HG02571 (cell line): ENCODE data around the gene KRT6C.
"Not testable (repeated sequence)": the region's sequence is repeated elsewhere in the genome, so short reads cannot be mapped to it uniquely, and the experiment has no call there.

Experiments
- ATAC-seq: cut with Tn5 transposase; IDR thresholded peaks from one replicate; pipeline ENCODE4 v1.9.1; 2021; ENCODE audit warnings: mild to moderate bottlenecking, moderate library complexity; ENCODE audit not compliant: unreplicated experiment

The KRT6C gene

GRCh38 chr12:52500574-52500973 lies 27.0 kb upstream of the KRT6C start:
- not testable (repeated sequence) for ATAC-seq

DNA sequence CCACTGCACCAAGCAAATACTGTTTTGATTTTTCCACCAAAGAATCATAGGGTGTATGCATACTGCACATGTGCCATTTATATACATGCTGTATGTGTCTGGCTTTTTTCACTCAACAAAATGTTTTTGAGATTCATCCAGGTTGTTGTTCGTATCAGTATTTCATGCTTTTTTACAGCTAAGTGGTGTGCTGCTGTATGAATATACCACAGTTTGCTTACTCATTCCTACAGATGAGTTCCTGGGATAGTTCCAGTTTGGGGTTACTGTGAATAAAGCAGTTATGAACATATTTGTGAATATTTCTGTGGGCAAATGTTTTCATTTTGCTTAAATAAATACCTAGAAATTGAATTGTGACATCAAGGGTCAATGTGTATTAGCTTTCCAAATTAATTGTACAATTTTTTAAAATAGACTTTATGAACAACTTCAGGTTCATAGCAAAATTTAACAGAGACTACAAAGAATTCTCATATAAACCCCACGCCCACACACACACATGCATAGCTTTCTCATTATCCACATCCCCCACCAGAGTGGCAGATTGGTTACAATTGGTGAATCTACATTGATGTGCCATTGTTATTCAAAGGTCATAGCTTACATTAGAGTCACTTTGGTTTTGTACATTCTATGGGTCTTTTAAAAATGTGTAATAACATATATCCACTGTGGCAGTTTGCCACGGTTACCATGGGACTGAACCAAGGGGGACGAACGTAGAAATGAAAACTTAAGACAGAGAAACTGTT lies 26.4 kb upstream of the KRT6C start:
- no peak for ATAC-seq

DNA sequence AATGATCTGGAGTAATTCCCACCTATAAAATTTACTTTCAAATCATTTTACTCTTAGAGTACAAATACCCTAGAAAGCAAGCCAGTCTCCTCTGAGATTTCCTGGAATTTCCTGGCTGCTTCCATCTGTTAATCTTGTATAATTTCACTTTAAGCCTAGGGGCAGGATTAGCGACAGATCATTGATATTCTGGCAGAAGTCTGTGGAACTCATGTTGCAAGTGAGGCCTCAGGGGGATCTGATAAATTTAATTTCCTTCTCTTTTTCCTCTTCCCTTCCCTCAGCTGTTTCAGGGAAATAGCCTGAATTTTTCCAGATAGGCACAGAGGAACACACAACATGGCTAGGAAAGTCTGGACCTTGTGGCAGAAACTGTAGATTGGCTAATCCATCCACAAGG lies 25.3 kb upstream of the KRT6C start:
- no peak for ATAC-seq

GRCh38 chr12:52497975-52498374 lies 24.4 kb upstream of the KRT6C start:
- no peak for ATAC-seq

DNA sequence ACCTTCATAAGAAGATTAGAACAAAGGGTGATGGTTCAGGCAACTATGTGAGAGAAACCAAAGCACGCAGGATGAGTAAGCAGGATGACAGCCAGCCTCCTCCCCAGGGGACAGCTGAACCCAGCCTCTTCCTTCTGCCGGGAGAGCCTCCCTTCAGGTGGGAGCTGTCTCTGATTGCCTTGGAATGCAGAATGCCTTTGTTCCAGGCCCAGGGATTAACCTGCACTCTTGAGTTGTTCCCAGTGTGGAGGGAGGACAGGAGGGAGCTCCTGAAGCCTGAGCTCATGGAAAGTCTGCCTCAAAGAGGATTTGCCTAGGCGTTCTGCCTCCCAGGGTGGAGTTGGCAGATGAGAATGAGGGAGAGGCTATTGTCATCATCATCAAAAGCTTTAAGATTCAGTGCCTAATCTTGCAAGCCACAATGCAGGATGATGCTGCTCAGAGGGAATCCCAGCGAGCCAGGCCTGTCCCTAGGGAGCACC lies 23.0 kb upstream of the KRT6C start:
- no peak for ATAC-seq

DNA sequence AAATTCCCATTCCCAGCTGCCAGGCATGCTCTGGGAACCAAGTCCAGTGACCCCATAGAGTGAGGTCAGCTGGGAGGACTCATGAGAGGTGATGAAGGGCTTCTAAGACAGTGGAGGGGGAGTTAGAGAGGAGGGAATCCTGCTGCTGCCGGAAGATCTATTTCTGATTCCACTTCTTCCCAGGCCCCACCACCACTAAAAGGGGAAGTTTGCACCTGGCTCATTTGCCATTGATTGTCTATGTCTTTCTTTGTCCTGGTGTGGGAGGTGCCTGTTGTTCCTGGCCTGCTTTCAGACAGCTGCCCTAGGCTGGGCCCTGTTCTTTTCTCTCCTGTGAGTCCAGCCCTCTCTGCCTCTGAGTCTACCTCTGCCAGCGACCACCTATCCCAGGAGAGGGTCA lies 22.4 kb upstream of the KRT6C start:
- no peak for ATAC-seq

DNA sequence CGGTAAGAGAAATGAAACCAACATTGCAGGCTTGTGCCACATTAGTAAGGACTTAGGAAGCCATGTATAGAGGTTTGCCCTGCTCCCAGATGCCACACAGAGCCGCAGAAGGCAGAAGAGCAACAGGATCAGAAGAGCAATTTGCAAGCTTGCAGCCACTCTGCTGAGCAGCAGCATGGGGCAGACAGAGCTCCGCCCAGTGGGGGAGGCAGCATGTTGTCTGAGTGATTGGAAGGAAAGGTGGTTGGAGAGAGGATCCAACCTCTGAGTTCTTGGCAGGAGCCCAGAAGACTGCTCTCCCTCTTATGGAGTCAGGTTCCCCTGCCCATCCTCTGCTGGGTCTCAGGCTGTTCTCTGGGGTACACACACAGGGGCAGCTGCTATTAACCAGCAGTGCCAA lies 21.8 kb upstream of the KRT6C start:
- no peak for ATAC-seq

DNA sequence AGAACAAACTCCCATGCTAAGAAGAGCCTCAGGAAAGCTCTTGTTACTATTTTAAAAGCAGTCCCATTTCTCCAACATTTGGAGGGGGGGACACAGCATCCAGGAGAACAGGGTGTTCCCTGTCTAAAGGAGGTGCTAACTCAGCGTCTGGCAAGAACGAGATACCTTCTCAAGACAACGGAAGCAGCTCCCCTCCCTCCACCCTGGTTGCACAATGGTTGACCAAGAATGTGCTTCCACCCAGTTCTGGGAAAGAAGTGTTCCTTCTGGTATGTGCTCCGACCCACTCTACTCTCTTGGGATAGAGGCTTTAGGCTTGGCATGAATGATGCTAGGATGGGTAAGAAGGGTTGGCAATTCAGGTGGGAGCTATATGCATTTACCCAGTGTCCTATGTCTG lies 20.9 kb upstream of the KRT6C start:
- ATAC-seq, result no peak

DNA sequence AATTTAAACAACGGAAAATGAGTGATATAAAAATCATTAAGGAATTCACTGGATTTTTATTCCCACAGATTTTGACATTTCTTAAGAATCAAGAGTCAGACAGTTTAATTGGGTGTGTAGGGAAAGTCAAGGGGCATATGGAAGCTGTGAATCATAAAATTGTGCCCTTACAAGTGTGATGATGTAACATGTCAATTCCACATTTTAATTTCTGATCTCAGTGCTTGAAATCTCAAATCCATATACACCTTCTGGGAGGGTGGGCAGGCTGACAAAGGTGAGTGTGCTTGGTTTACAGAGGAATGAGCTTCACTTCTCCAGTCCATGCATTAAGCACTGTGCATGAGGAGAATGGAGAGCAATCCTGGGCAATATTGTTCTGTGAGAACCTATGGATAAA lies 20.5 kb upstream of the KRT6C start:
- no peak for ATAC-seq

DNA sequence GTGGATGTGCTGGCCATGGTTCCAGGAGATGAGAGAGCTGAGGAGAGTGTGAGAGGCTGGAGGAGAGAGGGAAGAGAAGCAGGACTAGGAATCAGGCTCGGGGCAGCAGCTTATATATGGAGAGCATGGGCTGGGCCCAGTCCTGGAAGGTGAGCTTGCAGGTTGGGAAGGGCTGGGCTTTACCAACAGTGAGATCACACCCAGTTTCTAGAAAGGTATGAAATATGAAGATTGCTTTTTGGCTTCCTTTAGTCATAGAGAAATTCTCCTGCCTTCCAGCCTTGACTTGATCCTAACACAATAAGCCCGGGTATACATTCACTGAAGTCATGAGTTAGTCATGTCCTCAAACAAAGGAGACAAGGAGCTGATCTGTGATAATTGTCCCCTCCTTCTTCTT lies 19.6 kb upstream of the KRT6C start, which contains the start of gene KRT6A:
KRT6A (minus strand) TSS at position 86 of the 400 bp plus-strand sequence; CDS start at position 17, 69 bp downstream.
- ATAC-seq, result no peak

GRCh38 chr12:52492405-52492804 lies 18.8 kb upstream of the KRT6C start:
- not testable (repeated sequence) for ATAC-seq

DNA sequence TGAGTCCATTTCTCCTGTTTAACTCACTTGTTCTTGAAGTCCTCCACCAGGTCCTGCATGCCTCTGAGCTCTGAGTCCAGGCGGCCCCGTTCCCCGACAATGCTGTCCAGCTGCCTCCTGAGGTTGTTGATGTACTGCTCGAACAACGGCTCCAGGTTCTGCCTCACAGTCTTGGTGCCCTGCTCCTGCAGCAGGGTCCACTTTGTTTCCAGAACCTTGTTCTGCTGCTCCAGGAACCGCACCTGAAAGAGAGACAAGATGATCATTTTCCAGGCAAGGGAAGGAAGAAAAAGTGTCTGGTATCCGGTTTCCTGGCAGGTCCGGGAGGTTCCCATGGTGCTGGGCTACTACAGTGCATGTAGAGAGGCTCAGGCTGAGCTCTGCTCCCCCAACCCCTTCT lies 17.9 kb upstream of the KRT6C start:
- ATAC-seq, result not testable (repeated sequence)

GRCh38 chr12:52488736-52489135 lies 15.1 kb upstream of the KRT6C start:
- no peak for ATAC-seq

DNA sequence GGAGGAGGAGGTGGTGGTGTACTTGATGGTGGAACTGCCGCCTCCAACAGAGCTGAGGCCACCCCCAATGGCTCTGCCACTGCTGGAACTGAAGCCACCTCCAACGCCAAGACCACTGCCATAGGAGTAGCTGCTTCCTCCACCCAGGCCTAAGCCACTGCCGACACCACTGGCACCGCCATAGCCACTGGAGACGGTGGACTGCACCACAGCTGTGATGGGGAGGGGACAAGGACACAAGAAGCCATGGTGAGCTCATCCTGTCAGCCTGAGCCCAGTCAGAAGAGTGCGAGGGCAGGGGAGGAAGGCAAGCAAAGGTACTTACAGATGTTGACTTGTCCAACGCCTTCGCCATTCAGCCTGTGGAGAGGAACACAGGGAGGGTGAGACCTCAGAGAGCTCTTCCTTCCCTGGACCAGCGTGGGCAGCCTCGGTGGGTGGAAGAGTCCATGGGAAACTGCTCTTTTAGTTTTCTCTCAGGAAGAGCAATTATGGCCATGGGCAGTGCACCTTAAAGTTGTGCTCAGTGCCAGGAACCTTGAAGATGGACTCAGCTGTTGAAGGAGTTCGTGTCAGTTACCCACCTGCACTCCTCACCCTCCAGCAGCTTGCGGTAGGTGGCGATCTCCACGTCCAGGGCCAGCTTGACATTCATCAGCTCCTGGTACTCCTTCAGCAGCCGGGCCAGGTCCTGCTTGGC lies 14.3 kb upstream of the KRT6C start:
- ATAC-seq, result not testable (repeated sequence)

DNA sequence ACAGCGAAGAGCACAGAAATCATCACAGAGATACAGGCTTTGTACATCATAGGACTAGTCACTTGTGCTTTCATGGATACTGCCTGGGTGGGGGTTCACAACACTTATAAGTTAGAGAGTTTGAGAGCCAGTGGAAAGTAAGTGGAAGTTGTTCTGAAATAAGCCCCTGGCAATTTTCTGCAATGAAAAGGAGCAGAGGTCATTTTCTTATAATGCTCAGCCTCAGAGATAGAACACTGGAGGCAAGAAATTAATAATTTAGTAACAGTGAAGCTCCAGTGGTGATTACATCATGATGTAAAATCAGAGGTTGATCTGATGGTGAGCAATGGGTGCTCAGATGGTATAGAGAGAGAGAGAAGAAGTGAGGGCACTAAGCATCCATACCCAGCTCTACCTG lies 13.6 kb upstream of the KRT6C start:
- ATAC-seq, result no peak

GRCh38 chr12:52486166-52487105 lies 12.8 kb upstream of the KRT6C start:
- ATAC-seq, result no peak

DNA sequence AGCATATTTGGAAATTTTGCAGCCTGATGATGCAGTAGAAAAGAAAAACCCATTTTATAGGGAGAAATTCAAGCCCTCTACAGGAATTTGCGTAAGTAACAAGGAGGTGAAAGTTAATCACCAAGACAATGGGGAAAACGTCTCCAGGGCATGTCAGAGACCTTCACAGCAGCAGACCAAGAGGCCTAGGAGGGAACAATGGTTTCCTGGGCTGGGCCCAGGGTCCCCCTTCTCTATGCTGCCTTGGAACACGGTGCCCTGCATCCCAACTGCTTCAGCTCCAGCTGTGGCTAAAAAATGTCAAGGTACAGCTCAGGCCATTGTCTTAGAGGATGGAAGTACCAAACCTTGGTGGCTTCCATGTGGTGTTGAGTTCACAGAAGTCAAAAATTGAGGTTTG lies 6.5 kb upstream of the KRT6C start:
- ATAC-seq, result no peak

GRCh38 chr12:52477651-52478050 lies 4.0 kb upstream of the KRT6C start:
- ATAC-seq, result no peak

DNA sequence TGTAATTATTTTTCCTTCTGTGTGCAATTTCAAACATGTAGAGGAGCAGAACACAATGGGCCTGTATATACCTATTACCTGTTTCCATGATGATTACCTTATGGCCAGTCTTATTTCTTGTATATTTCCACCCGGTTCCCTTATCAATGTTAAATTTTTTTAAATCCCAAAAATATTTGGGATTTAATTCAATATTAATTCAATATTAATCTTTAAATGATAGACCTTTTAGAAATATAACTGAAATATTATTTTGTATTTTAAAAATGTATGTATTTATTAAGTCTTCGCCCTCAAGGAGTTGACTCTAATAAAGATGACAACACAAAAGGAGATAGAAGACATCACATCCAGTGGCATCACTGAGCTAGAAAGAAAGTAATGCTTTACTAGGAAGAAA lies 607 bp upstream of the KRT6C start:
- no peak for ATAC-seq

DNA sequence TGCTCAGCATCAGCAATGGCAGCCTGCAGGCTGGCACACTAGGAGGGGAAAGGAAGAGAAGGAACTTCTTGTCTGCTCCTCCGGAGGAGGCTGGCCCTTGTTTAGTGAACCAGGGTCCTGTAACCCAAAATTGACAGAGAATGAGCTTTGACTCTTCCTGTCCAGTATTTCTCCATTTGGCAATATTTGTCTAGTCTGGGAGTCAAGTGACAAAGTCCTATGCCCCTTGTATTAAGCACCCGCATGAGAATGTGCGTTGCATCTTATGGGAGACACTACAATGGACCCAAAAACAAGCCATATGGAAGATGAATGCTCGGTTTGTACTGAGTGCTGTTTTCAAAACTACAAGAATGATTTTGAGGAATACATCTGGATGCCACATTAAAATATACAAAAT lies 3.8 kb downstream of the KRT6C start:
- ATAC-seq, result no peak

- ATAC-seq, result no peak
Observed at GRCh38 chr12:52464897-52465296, 8.7 kb downstream of the KRT6C start.
